GDM1 (cell line): ENCODE measurements around the gene KBTBD4.
"Not testable (repeated sequence)": the region's sequence is repeated elsewhere in the genome, so short reads cannot be mapped to it uniquely, and the experiment has no call there.

ENCODE experiments used
- DNase-seq: peaks from one replicate; lab custom pipeline; 2025; lab: John Stamatoyannopoulos, UW

Gene KBTBD4

DNA sequence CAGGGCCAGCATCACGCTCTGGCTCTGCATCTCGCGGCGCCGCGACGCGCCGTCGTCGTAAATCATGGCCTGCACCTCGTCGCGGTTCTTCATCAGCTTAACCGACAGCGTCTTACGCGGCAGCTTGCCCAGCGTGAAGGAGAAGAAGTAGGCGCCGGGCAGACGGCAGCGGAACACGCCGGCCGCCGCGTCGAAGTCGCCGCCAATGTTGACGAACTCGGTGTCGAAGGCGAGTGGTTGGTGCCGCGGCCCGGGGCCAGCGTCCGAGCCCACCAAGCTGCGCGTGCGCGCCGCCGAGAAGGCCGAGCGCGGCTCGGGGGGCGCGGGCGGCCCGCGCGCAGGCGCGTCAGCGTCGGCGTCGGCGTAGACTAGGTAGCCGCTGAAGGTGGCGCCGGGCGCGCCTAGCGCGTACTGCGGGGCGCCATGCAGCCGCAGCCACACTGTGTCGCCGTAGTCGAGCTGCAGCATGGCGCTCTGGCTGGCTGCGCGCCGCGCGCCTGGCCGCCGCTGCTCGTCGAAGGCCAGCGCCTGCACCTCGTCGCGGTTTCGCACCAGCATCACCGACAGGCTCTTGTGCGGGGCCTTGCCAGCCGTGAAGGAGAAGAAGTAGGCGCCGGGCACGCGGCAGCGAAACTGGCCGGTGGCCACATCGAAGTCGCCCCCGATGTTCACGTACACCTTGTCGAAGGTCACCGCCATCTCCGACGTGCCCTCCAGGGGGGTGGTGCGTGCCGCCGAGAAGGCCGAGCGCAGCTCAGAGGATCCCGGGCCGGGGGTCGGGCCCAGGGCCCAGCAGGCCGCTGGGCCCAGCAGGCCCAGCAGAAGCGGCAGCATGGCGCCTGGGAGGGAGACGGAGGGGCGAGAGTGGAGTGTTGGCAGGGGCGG lies 11.4 kb upstream of the KBTBD4 start:
- DNase-seq: no peak

DNA sequence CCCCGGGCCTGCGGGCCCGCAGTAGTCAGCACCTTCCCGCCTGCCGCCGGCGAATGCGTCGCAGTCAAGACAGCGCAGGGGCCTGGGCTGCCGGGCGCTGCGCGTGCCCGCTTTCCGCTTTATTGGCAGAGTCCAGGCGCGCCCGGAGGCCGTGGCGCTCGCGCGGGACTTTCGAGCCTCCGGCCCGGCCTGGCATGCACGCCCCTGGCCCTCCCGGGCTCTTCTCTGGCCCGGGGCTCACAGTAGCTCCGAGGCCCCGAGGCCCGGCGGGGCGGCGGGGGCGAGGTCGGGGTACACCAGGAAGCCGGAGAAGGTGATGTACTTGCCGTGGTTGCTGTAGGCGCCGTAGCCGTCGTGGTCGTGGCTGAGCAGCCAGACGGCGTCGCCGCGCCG lies 10.8 kb upstream of the KBTBD4 start:
- no peak for DNase-seq

DNA sequence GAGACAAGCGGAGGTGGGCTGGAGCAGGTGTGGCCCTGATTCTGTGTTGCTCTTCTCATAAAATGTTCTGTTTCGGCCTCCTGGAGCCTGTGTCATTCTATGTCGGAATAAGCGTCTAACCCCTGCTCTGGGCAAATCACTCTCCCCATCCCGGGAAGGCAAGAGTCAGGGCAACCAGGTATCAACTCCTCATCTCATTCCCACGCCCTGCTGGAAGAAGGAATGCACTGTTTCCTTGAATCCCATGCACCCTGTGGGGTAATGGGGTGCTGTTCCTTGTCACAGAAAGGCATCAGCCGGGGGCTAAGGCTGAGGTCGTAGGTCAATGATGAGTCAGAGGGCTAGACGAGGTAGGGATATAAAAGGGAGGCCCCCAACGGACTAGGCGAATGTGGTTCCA lies 10.3 kb upstream of the KBTBD4 start:
- DNase-seq: no peak

DNA sequence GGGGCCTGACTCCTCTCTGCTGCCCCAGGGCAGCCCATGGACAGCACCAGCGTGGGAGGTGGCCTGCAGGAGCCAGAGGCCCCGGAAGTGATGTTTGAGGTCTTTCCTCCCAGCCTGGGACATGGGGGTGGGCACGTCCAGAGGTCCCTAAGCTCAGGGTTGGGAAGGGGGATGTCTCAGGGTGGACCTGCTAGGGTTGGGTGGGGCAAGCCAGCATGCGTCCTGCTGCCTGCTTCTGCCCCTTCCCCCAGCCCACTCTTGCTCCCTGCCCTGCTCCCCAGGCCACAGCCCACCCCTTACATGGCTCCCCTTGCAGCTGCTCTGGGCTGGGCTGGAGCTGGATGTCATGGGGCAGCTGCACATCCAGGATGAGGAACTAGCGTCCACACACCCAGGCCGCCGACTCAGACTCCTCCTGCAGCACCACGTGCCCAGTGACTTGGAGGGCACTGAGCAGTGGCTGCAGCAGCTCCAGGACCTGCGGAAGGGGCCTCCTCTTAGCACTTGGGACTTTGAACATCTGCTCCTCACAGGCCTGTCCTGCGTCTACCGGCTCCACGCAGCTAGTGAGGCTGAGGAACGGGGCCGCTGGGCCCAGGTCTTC lies 9.1 kb upstream of the KBTBD4 start:
- peak; percentile 15 for DNase-seq

DNA sequence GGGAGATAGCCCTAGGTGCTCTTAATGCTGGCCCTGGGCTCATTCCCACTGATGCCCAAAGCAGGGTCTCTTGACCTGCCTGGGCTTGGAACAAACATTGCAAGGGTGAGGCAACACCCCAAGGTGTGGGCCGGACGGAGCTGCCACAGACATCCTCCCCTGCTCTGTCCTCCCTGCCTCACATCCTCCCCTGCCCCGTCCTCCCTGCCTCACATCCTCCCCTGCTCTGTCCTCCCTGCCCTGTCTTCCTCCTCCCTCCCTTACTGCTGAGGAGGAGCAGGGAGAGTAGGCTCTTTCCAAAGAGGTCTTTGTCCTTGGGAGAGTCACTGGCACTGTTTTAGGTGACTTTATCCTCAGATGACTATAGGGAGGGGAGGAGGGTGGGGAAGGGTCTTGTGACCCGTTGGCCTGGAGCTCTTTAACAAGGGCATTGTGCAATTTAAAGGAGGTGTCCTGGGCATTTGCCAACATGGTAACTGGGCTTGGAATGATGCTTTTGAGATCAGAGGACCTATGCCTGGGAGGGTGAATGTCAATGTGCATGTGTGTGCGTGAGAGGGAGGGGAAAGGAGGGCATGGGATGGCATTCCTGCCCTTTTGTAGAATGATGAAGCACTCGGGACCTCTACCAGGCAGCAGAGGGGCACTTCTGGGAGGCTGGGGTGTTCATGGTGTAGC lies 8.4 kb upstream of the KBTBD4 start:
- DNase-seq: no peak

DNA sequence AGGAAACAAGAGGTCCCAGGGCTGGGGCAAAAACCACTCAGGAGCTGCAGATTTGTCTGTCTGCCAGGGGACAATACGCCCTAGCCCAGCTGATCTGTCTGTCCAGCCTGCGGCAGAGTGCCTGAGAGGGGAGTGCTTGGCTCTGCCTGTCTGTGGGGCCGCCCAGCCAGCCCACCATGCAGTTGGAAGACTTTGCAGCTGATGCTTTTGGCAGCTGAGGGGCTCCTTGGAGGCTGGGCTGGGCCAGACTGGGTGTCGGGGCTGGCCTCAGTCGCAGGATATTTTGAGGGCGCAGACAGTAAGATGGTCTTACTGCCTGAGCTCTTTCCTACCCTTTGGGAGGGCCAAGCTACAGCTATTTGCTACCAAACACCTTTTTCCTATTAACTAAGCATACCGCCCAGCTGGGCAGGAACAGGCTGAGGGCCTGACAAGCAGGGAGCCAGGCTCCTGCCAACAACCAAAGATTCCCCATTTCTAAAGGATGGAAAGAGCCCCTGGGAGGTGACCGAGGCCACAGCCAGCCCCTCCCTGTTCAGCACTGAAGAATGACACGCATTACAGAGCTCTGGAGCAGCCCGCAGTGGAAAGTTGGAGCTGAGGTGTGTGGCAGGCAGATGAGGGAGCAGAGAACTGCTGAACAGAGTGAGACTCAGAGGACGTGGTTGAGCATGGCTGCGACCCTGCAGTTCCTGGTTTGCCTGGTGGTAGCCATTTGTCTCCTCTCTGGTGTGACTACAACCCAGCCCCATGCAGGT lies 7.5 kb upstream of the KBTBD4 start, which contains the start of gene FAM180B:
Gene FAM180B (plus strand): TSS at position 581 of the 758 bp plus-strand sequence. CDS start 91 bp downstream, at position 672.
- no peak for DNase-seq

DNA sequence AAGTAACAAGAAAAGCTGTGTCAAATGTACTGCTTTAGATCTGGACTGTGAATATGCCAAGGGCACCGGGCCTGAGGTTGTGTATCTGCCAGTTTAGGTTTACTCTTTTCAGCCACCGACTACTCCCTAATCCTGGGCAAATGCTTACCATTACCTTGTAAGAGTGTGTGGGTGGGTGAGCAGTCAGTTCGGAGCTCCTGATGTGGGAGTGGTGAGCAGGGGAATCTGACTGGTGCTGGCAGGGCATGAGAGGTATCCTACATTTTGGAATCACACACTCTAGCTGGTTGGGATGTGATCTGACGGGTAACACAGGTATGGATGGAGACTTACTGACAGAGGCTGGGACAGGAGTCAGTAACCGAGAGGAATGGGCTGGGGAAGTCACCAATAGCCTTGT lies 5.1 kb upstream of the KBTBD4 start:
- DNase-seq: no peak

DNA sequence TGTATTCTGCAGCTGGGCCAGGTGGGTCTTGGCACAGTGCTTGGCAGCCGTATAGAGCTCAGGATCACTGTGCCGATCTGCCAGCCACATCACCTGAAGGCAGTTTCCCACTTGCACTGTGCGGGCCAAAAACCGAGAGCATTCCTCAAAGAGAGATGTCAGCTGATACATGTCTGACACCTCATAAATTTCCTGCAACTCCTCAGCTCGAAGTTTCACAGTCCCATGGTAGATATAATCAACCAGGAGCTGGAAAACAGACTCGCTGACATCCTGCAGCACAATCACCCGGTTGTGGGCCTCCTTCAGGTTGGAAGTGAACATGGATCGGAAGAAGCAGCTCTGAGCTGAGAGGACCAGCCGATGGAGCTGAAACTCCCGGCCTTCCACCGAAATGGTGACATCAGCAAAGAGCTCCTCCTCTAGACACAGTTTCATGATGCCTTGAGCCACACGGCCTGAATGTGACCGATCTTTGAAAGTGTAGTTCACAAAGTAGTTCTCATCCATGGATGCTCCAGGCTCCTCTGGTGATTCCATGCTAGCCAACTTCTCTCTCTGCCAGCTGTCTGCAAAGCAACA lies 1.2 kb downstream of the KBTBD4 start:
- no peak for DNase-seq

DNA sequence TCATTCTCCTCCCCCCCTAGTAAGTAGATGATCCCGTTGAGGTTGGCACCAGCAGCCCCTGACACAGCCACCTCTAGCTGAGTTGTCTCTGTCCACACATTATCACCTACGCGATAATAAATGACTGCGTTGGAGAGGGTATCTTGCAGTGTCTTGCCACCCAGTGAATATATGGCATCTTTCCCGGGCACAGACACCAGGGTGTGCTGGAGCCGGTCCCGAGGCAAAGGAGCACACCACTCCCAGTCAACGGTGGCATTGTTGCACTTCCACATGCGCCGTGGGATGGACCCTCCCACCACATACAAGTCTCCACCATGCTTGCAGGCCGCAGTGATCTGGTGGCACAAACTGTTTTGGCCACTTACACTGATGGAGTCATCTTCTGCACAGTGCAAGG lies 5.4 kb downstream of the KBTBD4 start:
- DNase-seq: no peak

DNA sequence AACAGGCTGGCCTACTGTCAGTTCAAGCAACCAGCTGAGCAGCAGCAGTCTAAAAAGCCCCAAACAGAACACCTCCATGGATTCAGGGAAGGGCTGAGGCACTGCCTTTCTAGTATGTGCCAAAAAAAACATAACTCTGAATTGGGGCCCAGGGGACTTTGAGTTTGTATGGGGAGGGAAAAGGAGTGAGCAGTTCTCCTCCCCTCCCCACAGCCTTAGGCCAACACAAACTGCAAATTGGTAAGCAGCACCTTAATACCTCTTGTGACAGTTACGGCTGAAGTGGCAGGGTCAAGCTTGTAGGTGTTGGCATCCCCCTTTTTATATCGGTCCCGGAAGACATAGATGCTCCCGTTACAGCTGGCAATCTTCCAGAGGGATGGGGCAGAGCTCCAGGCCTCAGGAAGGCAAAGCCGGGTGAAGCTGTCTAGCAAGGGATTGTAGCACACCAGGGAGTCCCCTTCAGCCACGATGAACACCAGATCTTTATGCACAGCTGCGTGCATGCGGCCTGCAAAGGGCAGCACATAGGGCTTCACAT lies 6.0 kb downstream of the KBTBD4 start:
- no peak for DNase-seq

DNA sequence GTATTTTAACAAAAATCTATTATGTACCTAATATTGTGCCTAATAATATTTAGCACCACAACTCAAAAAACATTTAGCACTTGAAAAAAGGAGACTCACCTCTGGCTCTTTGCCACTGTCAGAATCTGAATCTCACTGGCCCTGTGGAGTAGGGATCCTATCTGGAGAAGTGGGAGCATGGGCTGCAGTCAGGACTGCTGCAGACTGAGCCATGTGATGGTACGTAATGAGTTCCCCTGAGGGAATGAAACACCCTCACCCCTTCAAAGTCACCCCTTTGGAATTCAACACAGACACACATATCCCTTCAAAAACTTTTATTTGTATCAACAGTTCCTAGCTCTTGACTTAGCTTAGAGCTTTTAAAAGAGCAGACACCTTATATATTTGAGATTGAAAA lies 6.9 kb downstream of the KBTBD4 start:
- no peak for DNase-seq

DNA sequence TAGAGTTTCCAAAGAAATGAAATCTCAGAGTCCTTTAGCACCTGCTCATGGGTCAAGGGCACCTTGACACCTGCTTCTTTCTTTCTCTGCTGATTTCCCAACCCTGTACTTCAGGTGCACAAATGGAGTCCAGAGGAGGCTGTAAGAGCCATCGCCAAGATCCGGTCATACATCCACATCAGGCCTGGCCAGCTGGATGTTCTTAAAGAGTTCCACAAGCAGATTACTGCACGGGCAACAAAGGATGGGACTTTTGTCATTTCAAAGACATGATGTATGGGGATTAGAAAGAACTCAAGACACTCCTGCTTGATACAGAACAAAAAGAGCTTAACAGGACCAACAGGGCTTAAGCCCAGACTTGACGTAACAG lies 7.4 kb downstream of the KBTBD4 start:
- no peak for DNase-seq

DNA sequence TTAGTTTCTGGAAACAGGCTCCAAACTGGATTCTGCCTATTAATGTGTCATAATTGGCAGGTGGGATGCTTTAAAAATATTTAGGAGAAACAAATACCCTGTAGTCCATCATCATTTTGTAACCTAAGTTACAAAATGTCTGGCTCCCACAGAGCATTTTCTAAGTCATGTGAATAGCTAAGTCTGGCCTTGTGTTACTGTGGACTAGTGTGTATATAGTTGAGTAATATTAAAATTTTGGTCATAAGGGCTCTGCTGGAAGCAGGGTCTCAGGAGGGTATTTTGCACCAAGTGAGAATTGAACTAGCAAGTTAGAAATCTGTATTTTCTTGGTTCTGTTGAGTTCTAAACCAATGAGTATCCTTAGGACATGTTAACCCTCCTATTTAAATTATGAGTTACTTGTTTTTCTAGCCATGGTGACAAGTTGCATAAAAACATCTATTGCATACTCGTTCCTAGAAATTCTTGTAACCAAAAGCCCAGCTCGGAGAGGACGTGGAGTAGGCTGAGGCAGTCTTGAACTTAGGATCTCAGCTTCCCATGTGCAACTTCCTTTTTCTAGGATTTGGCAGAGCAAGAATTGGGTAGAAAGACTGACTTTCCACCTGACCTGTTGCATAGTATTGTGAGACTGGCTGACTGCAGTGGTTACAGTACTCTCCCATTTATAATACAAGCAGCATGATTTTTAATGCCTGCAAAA lies 8.0 kb downstream of the KBTBD4 start:
- DNase-seq: no peak

DNA sequence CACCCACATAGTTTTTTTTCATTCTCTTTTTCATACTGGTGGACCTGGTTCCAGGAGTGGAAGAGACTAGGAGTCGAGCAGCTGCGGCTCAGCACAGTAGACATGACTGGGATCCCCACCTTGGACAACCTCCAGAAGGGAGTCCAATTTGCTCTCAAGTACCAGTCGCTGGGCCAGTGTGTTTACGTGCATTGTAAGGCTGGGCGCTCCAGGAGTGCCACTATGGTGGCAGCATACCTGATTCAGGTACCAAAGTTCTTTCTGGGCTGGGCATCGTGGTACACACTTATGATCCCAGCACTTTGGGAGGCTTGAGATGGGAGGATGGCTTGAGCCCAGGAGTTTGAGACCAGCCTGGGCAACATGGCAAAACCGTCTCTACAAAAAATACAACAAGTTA lies 9.1 kb downstream of the KBTBD4 start:
- DNase-seq: no peak

DNA sequence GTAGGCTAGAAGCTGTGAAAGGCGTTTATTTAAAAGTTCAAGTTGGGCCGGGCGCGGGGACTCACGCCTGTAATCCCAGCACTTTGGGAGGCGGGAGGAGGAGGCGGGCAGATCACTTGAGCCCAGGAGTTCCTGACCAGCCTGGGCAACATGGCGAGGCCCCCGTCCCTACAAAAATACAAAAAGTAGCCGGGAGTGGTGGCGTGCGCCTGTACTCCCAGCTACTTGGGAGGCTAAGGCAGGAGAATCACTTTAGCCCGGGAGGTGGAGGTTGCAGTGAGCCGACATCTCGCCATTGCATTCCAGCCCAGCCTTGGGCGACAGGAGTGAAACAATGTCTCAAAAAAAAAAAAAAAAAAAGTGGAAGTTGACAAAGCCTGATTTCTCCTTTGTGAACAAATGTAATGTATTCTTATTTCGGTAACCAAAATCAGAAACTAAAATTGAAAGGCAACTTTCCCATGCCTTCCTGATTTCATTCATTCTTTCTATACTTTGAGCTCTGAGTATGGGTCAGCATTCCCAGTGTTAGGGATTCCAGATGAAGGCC lies 12.5 kb downstream of the KBTBD4 start:
- no peak for DNase-seq

DNA sequence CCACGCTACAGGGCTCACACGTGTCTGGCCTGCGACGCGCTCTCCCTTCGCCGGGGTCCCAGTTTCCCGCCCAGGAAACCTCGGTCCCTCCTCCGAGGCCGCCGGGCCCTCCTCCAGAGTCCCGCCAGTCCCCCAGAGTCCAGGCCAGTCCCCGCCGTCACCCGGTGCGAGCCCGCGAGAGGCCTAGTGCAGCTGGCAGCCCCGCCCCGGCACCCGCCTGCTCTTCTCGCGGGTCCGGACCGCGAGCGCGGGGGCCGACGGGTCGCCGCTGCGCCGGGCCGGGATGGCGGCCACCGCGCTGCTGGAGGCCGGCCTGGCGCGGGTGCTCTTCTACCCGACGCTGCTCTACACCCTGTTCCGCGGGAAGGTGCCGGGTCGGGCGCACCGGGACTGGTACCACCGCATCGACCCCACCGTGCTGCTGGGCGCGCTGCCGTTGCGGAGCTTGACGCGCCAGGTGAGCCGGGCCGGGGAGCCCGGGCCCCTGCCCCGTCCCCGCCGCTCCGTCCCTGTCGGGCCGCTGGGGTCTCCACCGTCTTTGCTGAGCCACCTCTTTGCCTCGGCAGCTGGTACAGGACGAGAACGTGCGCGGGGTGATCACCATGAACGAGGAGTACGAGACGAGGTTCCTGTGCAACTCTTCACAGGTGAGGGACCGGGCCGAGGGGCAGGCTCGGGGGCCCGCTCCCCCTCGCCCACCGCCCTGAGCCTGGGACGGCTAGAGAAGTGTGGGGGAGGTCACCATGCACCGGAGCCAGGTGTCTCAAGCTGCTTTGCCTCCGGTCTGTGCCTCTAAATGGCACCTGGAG lies 13.2 kb downstream of the KBTBD4 start, which contains the start of gene PTPMT1:
Gene PTPMT1 (plus strand): TSS at position 260 of the 809 bp plus-strand sequence. CDS start 24 bp downstream, at position 284.
- DNase-seq: peak; percentile 62

DNA sequence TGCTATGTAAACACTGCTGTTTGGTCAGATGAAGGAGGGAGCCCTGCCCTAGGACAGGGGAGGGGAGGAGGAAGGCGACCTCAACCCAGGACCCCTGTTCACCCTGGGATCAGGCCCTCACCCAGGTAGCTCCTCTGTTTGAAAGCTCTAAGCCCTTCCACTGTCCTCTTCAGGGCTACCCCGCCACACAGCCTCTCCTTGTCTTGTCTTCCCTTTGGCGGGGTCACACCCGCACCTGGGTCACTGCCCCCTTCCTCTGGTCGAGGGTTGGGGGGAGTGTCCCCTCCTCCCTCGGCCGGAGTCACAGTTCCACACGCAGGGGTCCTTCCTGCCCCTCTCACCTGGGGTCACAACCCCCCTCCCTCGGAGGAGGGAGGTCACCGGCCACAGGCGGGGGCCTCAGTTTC lies 13.8 kb downstream of the KBTBD4 start:
- no peak for DNase-seq

DNA sequence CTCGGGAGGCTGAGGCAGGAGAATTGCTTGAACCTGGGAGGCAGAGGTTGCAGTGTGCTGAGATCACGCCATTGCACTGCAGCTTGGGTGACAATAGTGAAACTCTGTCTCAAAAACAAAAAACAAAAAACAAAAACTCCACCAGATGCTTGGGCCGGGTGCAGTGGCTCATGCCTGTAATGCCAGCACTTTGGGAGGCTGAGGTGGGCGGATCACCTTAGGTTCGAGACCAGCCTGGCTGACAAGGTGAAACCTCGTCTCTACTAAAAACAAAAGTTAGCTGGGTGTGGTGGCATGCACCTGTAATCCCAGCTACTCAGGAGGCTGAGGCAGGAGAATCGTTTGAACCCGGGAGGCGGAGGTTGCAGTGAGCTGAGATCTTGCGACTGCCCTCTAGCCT lies 14.4 kb downstream of the KBTBD4 start:
- not testable (repeated sequence) for DNase-seq

DNA sequence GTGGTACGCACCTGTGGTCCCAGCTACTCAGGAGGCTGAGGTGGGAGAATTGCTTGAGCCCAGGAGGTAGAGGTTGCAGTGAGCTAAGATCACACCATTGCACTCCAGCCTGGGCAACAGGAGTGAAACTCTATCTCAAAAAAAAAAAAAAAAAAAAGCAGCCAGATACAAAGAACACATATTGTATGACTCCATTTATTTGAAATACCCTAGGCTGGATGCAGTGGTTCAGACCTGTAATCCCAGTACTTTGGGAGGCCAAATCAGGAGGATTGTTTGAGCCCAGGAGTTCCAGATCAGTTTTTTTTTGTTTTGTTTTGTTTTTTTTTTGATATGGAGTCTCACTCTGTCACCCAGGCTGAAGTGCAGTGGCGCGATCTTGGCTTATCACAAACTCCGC lies 16.4 kb downstream of the KBTBD4 start:
- DNase-seq: not testable (repeated sequence)

DNA sequence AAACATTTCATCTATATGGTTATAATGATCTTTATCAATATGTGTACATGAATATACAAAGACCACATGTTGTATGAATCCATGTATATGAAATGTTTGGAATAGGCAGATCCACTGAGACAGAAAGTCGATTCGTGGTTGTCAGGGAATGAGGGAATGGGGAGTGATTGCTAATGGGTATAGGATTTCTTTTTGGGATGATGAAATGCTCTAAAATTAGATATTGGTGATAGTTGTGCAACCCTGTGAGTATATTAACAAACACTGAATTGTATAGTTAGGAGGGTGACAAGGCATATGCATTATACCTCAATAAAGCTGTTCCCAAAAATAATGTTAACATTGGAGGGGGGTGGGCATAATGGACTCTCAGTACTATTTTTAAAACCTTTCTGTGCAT lies 18.3 kb downstream of the KBTBD4 start:
- no peak for DNase-seq
